Hematopoietic multipotent progenitor cell treated with erythropoietin and hydrocortisone succinate and interleukin-3 and kit ligand, for 4 days (in vitro differentiated cells): ENCODE measurements around the gene GRID1.
A peak's percentile ranks its signal among the peaks of the same experiment; 100 is the strongest.

Experiments
- DNase-seq: peaks from one replicate; pipeline ENCODE4 v3.0.0-alpha.2; 2015

GRID1 gene

GRCh38 chr10:86205306-86206239 lies 161.0 kb downstream of the GRID1 start:
- no peak for DNase-seq

GRCh38 chr10:86204421-86205305 lies 161.9 kb downstream of the GRID1 start:
- DNase-seq: no peak

- peak; percentile 62 for DNase-seq
Measured at GRCh38 chr10:86203162-86203905, 163.3 kb downstream of the GRID1 start.

GRCh38 chr10:86202226-86202735 lies 164.3 kb downstream of the GRID1 start:
- no peak for DNase-seq

GRCh38 chr10:86200867-86201266 lies 165.7 kb downstream of the GRID1 start:
- DNase-seq: no peak

- DNase-seq: no peak
Measured at GRCh38 chr10:86200269-86200668, 166.3 kb downstream of the GRID1 start.

- DNase-seq: no peak
Measured at GRCh38 chr10:86199041-86199440, 167.6 kb downstream of the GRID1 start.

- no peak for DNase-seq
Measured at GRCh38 chr10:86198271-86198670, 168.3 kb downstream of the GRID1 start.

GRCh38 chr10:86197166-86197790 lies 169.3 kb downstream of the GRID1 start:
- DNase-seq: no peak

- DNase-seq: no peak
Measured at GRCh38 chr10:86195521-86196157, 171.0 kb downstream of the GRID1 start.

- no peak for DNase-seq
Measured at GRCh38 chr10:86194684-86195083, 171.9 kb downstream of the GRID1 start.

- DNase-seq: no peak
Measured at GRCh38 chr10:86193841-86194240, 172.8 kb downstream of the GRID1 start.

GRCh38 chr10:86192691-86193090 lies 173.9 kb downstream of the GRID1 start:
- DNase-seq: no peak

GRCh38 chr10:86192147-86192546 lies 174.4 kb downstream of the GRID1 start:
- DNase-seq: no peak

- DNase-seq: no peak
Measured at GRCh38 chr10:86191686-86192085, 174.9 kb downstream of the GRID1 start.

- DNase-seq: no peak
Measured at GRCh38 chr10:86191166-86191565, 175.4 kb downstream of the GRID1 start.

GRCh38 chr10:86190291-86190690 lies 176.3 kb downstream of the GRID1 start:
- DNase-seq: no peak

- no peak for DNase-seq
Measured at GRCh38 chr10:86189891-86190290, 176.7 kb downstream of the GRID1 start.

- DNase-seq: no peak
Measured at GRCh38 chr10:86188796-86189558, 177.6 kb downstream of the GRID1 start.

GRCh38 chr10:86188326-86188725 lies 178.3 kb downstream of the GRID1 start:
- DNase-seq: no peak
